ENCODE results near the gene SLC46A2.

The SLC46A2 gene

GRCh38 chr9:112858005-112858404 lies 32.7 kb downstream of the SLC46A2 start:
- no peak for TF ChIP-seq SP1 (IDR thresholded peaks at IDR 0.05)
- no peak for DNase-seq (ENCODE audit: extremely low spot score)
- ChIA-PET CTCF (no interaction called here), POLR2A (no interaction called here)

DNA sequence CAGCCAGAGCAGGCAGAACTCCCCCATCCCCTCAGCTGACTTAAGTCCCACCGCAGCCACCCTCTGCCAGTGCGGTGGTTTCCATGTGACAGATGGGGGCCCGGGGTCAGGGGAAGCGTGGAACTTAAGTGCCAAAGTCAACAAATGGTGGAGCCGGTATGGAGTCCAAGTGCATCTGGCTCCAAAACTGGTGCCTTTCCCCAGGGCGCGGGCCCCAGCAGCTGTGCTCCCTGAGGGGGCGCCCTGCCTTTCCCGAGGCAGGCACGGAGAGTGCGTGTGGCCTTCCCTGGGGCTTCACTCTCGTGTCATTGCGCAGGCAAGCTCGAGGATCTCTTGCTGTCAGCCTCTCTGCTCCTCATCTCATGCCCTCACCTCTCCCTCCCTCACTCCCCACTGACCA lies 33.8 kb downstream of the SLC46A2 start:
- TF ChIP-seq SP1 (IDR thresholded peaks at IDR 0.05) (no peak), FOXA1 (IDR thresholded peaks at IDR 0.05) (no peak)
- DNase-seq (ENCODE audit: extremely low spot score), result no peak
- POLR2A ChIA-PET, result no interaction called here

DNA sequence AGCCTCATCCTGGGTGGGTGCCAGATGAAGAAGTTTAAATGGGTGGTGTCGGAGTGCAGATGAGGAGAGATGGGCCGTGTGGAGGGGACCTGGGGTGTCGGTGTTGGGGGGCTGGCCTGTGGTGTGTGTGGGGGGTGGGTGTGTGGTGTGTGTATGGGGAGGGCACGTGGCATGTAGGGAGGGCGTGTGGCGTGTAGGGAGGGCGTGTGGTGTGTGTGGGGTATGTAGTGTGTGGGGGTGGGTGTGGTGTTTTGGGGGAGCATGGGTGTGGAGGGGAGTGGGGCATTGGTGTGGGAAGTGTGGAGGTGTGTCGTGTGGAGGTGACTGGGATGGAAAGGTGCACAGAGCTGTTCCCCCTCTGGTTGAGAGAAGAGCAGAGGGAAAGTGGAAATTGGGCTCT lies 34.5 kb downstream of the SLC46A2 start:
- ChIA-PET CTCF (no interaction called here), POLR2A (no interaction called here)
- no peak for TF ChIP-seq FOXM1 (IDR thresholded peaks at IDR 0.05; ENCODE audit: borderline replicate concordance)
- no peak for TF ChIP-seq SUZ12 (IDR thresholded peaks at IDR 0.05)
- TF ChIP-seq ELF4 (IDR thresholded peaks at IDR 0.05), result no peak
- no peak for TF ChIP-seq ARNT (IDR thresholded peaks at IDR 0.05)
- TF ChIP-seq L3MBTL2 (conservative IDR thresholded peaks at IDR 0.05), result no peak
- TF ChIP-seq SP1 (IDR thresholded peaks at IDR 0.05), result no peak
- no peak for TF ChIP-seq ZNF384 (IDR thresholded peaks at IDR 0.05)
- no peak for TF ChIP-seq CTBP1 (IDR thresholded peaks at IDR 0.05; ENCODE audit: borderline replicate concordance)
- TF ChIP-seq BHLHE40 (IDR thresholded peaks at IDR 0.05; ENCODE audit: borderline replicate concordance), result no peak
- no peak for TF ChIP-seq FOXA1 (IDR thresholded peaks at IDR 0.05)
- TF ChIP-seq FOXK2 (IDR thresholded peaks at IDR 0.05), result no peak
- DNase-seq (ENCODE audit: extremely low spot score), result no peak

More for the DNA sequence above, 33.8 kb downstream of the SLC46A2 start:
- CTCF ChIA-PET, result no interaction called here

DNA sequence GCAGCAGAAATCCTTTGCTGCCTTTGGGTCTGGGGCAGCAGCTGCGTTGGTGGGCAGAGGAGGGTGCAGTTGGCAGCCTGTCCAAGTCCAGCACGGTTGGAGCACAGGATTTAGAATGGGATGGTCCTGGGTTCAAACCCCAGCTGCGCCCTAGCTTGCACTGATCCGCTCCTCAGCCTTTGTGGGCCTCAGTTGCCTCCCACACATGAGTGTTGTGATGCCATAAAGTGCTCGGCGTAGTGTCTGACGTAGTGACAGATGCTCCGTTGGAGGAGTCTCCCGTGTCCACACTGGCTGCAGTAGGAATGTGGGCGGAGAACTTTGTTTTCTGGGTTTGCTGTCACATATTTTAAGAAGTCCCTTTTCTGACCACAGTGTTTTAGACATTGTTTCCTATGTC lies 36.0 kb downstream of the SLC46A2 start:
- CTCF ChIA-PET, result interaction anchor here (0.6 kb wide), 1 partner anchor 1510 kb away, joined by 5 read pairs; no protein-coding TSS in a partner anchor
- no peak for TF ChIP-seq SUZ12 (IDR thresholded peaks at IDR 0.05)
- no peak for TF ChIP-seq HDGF (IDR thresholded peaks at IDR 0.05; ENCODE audit: borderline replicate concordance)
- no peak for TF ChIP-seq ARNT (IDR thresholded peaks at IDR 0.05)
- TF ChIP-seq PKNOX1 (IDR thresholded peaks at IDR 0.05), result no peak
- no peak for TF ChIP-seq LEF1 (IDR thresholded peaks at IDR 0.05; ENCODE audit: borderline replicate concordance)
- TF ChIP-seq ZNF384 (IDR thresholded peaks at IDR 0.05), result no peak
- no peak for TF ChIP-seq FOXA1 (IDR thresholded peaks at IDR 0.05)
- TF ChIP-seq L3MBTL2 (conservative IDR thresholded peaks at IDR 0.05), result no peak
- no peak for TF ChIP-seq FOXK2 (IDR thresholded peaks at IDR 0.05)
- no peak for TF ChIP-seq SP1 (IDR thresholded peaks at IDR 0.05)
- TF ChIP-seq TARDBP (IDR thresholded peaks at IDR 0.05), result no peak
- TF ChIP-seq FOXM1 (IDR thresholded peaks at IDR 0.05; ENCODE audit: borderline replicate concordance), result no peak

GRCh38 chr9:112853882-112854585 lies 36.6 kb downstream of the SLC46A2 start:
- ChIA-PET CTCF (no interaction called here), POLR2A (no interaction called here)
- no peak for DNase-seq (ENCODE audit: extremely low spot score)
- no peak for TF ChIP-seq ELF4 (IDR thresholded peaks at IDR 0.05)
- no peak for TF ChIP-seq CTBP1 (IDR thresholded peaks at IDR 0.05; ENCODE audit: borderline replicate concordance)
- TF ChIP-seq LEF1 (IDR thresholded peaks at IDR 0.05; ENCODE audit: borderline replicate concordance), result no peak
- TF ChIP-seq BHLHE40 (IDR thresholded peaks at IDR 0.05; ENCODE audit: borderline replicate concordance), result no peak
- TF ChIP-seq ARNT (IDR thresholded peaks at IDR 0.05), result no peak
- no peak for TF ChIP-seq PKNOX1 (IDR thresholded peaks at IDR 0.05)
- no peak for TF ChIP-seq L3MBTL2 (conservative IDR thresholded peaks at IDR 0.05)
- TF ChIP-seq SUZ12 (IDR thresholded peaks at IDR 0.05), result no peak
- TF ChIP-seq NFRKB (IDR thresholded peaks at IDR 0.05), result no peak
- TF ChIP-seq ZNF384 (IDR thresholded peaks at IDR 0.05), result no peak
- no peak for TF ChIP-seq FOXM1 (IDR thresholded peaks at IDR 0.05; ENCODE audit: borderline replicate concordance)
- TF ChIP-seq TARDBP (IDR thresholded peaks at IDR 0.05), result no peak
- TF ChIP-seq FOXK2 (IDR thresholded peaks at IDR 0.05), result no peak
- no peak for TF ChIP-seq HDGF (IDR thresholded peaks at IDR 0.05; ENCODE audit: borderline replicate concordance)
- TF ChIP-seq FOXA1 (IDR thresholded peaks at IDR 0.05), result no peak

More for the DNA sequence above, 36.0 kb downstream of the SLC46A2 start:
- DNase-seq (ENCODE audit: extremely low spot score), result no peak
- POLR2A ChIA-PET, result no interaction called here

- no peak for DNase-seq (ENCODE audit: extremely low spot score)
- ChIA-PET POLR2A (no interaction called here), CTCF (no interaction called here)
- TF ChIP-seq PKNOX1 (IDR thresholded peaks at IDR 0.05) (0 out of 2 replicates have a peak, but pooled peaks have one; percentile 4), ARNT (IDR thresholded peaks at IDR 0.05) (no peak), HDGF (IDR thresholded peaks at IDR 0.05; ENCODE audit: borderline replicate concordance) (no peak), L3MBTL2 (conservative IDR thresholded peaks at IDR 0.05) (no peak)
These were observed 37.8 kb downstream of the SLC46A2 start for GRCh38 chr9:112852741-112853504.
